Measurements from ENCODE around the gene FSHR. TPM values are rescaled to one million over a fixed set of nuclear protein-coding genes. Genes with fewer than 3 reads are reported as not detected.

Gene FSHR
- total RNA-seq, 2 experiments from 2014 or later: not detected

GRCh38 chr2:48929571-48930301 is 224.6 kb downstream of the FSHR start:
- POLR2A ChIA-PET: no interaction called here
- CTCF ChIA-PET: no interaction called here

DNA sequence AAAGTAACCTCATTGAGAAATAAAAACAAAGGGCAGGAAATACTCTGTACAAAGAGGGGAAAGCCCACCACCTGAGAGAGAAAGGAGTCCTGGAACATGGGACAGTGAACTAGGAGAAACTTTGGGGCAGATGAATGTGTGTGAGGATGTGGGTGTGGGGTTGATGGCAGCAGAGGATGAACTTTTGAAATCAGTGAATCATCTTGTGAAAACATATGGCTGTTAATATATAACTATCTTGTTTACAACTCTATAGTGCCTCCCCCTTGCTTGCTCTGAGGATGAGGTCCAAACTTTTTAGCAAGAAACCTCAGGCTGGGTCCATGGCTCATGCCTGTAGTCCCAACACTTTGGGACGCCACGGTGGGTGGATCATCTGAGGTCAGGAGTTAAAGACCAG is 227.0 kb downstream of the FSHR start:
- CTCF ChIA-PET: no interaction called here
- POLR2A ChIA-PET: no interaction called here

DNA sequence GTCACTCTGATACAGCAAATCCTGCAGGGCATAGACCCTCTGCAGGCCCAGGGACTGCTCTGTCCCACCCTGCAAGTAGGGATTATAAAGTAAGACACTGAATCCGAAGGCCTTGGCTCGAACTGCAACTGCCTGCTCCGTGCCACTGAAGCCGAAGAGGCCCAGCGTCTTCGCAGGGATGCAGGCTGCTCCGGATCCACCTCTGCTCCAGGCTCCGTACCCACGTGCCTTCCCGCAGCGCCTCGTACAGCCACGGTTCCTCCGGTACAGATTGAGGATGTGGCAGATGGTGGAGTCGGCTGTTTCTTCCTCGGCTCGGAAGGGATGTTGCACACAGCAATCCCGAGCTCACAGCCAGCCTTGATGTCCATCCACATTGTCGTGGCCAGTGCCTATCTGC is 238.4 kb downstream of the FSHR start:
- CTCF ChIA-PET: no interaction called here
- POLR2A ChIA-PET: no interaction called here

GRCh38 chr2:48915227-48915626 is 239.1 kb downstream of the FSHR start:
- CTCF ChIA-PET: no interaction called here
- POLR2A ChIA-PET: no interaction called here

DNA sequence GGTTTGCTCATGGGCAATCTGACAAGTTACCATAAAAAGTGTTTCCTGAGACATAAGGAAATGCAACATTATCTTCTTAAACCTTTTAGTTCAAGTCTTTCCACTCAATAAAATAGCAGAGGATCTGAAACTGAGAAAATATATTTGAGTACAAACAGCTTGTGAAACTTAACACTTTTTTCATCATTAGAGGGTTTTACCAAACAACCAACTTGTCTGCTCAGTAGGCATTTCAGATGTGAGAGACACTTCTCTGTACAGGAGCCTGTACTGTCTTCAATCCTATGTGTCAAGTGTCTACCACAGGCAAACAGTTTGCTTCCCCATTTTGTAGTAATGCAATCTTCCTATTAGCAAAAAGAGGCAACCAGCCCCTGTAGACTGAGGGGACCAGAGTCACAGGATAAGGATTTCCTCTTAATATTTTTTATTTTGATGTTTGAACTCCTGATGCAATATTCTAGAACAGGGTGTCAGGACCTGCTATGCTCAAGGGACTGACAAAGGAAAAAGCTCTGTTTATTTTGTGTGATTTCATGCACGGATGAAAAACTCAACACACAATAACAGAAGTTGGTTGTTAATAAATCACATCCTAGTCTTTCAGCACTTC is 239.7 kb downstream of the FSHR start:
- ChIA-PET CTCF (no interaction called here), POLR2A (no interaction called here)

Measured in activated CD8-positive, alpha-beta memory T cell treated with anti-CD3 and anti-CD28 coated beads for 36 hours (primary cell).